ENCODE measurements around the gene PTPRD. TPM values are rescaled to one million over a fixed set of nuclear protein-coding genes. Genes with fewer than 3 reads are reported as not detected.

The PTPRD gene
- total RNA-seq (2022; extraction: Qiagen RNA extraction): 0.06 to 0.34 TPM (median 0.16 TPM) in 5 replicates

DNA sequence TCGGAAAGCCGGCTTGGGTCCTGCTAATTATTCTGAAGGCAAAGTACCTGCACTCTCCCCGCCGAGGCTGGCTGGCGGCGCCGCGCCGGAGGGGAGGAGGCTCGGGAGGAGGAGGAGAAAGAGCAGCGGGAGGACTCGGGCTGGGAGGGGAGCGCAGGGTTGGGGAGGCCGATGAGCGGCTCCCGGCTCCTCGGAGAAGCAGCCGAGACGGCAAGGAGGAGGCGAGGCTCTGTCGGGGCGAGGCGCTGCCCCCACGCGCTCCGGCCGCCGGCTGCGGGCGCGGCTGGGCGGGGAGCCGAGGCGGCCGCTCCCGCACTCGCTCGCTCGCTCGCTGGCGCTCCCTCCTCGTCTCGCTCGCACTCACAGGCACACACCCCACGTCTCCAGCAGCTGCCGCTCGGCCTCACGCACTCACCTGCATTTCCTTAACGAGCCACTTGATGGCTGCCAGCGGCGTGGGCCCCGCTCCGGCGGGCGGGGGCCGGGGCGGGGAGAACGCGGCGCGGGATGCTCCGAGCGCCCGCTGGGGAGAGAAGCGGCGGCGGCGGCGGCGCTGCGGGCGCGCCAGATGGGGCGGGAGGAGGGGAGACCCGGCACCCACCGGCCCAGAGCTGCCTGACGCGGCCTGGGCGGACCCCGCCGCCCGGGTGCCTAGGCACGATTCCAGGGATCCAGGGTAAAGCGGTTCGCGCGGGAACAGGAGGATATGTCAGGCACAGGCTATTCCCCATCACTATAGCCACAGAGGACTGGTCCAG is at the start of gene PTPRD:
TSS of gene PTPRD (minus strand) at position 362 of the 758 bp plus-strand sequence.

All from A549 treated with CORT108297 at 1 μM for 4 hours (cell line).